HuH-7 (cell line): ENCODE measurements around the gene FAM174A.
"Not testable (repeated sequence)": the region's sequence is repeated elsewhere in the genome, so short reads cannot be mapped to it uniquely, and the experiment has no call there.

Experiments used
- DNase-seq: peaks from one replicate; pipeline ENCODE4 v3.0.0; 2011; ENCODE audit warnings: low spot score

FAM174A gene

DNA sequence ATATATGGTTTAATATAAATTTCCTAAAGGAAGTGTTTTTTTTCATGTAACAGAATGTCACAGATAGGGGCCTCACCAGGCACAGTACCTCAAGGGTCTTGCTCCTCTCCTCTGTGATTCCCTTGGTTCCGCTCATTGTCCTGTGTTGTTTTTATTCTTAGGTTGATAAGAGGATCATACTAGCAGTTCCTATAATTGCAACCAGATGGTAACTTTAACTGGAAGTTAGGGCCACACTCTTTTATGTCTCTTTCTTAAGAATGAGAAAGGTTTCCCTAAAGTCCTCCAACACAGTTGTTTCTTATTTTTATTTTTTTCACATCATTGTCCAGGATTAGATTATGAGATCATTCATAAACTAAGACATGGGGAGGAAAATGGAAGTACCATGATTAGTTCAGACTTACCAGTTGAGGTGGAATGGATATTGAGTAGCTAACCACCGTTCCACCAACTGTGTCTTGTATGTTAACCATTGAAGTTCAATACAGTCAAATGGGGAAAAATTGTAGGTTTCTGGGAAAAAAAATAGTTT, 41.1 kb downstream of the FAM174A start:
- DNase-seq: no peak

GRCh38 chr5:100577506-100577905, 42.3 kb downstream of the FAM174A start:
- DNase-seq: no peak

GRCh38 chr5:100584069-100584468, 48.9 kb downstream of the FAM174A start:
- no peak for DNase-seq

DNA sequence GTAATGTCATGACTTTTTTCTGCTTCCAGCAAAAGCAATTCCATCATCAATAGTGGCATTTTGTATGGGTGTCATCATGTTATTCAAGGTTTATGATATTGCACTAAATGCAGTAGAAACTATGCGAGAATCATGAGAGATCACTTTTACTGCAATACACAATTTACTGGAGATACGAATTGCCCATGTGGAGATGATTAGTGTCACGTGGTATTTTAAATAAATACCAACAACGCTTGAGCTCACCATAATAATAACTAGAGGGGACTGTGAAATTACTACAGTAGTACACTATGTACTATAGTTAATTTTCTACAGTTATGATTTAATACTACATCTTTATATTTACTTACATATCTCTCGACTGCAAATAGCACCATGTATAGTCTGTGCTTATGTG, 49.7 kb downstream of the FAM174A start:
- DNase-seq: no peak

DNA sequence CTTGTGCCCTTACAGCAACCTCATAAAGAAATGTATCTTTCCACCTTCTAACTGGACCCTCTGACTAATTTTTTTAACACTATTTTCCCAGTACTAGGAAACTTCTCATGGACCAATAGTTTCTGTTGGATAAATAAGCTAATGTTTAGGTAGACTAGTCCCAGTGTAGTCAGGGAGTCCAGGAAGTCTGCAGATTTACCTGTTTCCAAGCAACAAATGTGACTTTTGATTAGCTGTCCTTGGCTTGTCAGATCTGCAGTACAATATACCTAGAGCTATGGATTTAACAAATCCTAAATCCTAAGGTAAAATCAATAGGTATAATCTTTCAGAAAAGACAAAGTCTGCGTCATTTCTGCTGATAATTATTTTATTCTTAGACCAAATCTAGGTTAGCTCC, 55.7 kb downstream of the FAM174A start:
- DNase-seq: no peak

DNA sequence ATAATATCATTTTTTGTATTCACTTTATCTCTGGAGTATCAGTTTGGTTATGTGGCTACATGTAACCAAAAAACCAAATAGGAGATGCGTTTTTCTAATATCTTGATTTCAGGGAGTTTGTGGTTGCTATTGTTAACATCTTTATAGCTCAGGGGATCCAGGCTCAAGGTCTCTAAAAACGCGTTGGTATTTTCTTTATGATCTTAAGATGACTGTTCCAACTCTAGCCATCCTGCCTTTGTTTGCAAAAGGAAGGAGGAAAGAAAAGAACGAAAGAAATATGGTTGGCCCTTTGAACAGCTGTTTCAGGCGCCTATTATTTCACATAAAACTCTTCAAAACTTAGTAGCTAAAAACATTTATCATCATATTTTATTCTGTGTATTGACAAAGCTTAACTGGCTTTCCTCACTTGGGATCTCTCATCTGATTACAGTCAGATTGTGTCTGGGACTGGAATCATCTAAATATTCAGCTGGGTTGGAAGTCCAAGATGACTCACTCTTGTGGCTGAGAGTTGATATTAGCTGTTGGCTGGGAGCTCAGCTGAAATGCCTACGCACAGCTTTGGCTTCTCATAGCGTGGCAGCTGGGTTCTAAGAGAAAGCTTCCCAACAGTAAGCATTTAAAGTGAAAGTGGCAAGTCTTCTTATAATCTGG, 60.1 kb downstream of the FAM174A start:
- DNase-seq: no peak

DNA sequence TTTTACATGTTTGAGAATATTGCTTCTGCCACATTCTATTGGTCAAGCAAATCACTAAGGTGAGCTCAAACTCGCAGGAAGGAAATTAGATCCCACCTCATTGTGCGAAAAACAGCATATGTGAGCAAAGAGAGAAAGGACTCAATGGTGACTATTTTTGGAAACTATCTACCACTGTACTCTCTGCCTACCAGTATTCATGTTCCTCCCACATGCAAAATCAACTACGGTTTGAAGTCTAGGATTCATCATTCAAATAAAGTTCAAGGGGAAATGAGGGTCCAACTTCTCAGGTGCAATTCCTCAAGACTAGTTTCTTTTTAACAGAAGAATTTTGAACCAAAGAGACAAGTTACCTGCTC, 60.6 kb downstream of the FAM174A start:
- no peak for DNase-seq

- no peak for DNase-seq
Observed at GRCh38 chr5:100598446-100598845, 63.3 kb downstream of the FAM174A start.

- DNase-seq: no peak
Observed at GRCh38 chr5:100600298-100600994, 65.3 kb downstream of the FAM174A start.

DNA sequence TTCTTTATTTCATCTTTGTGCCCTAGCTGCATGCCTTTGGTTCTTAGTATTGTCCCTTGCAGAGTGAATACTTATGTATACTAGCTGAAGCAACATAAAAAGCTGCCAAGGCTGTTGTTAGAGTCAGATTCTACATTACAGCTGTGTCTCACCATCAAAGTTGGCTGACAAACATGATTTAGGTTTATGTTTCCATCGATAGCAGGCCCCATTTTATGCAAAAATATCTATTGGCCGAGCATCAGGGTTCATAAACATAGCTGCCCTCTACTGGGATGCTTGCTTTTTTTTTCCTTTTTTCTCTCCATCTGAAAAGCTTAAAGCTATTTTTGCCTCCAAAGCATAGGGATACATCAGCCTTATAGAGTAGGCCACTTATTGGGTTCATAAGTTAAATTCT, 68.0 kb downstream of the FAM174A start:
- DNase-seq: no peak

GRCh38 chr5:100604021-100604420, 68.8 kb downstream of the FAM174A start:
- DNase-seq: not testable (repeated sequence)

DNA sequence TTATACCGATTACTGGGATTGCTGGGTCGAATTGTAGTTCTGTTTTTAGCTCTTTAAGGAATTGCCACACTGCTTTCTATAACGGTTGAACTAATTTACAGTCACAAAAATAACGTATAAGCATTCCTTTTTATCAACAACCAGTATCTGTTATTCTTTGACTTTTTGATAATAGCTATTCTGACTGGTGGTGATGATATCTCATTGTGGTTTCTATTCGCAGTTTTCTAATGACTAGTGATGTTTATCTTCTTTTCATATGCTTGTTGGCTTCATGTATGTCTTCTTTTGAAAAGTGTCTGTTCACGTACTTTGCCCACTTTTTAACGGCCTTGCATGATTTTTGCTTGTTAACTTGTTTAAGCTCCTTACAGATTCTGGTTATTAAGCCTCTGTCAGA, 74.4 kb downstream of the FAM174A start:
- no peak for DNase-seq

GRCh38 chr5:100614308-100614707, 79.1 kb downstream of the FAM174A start:
- DNase-seq: no peak

DNA sequence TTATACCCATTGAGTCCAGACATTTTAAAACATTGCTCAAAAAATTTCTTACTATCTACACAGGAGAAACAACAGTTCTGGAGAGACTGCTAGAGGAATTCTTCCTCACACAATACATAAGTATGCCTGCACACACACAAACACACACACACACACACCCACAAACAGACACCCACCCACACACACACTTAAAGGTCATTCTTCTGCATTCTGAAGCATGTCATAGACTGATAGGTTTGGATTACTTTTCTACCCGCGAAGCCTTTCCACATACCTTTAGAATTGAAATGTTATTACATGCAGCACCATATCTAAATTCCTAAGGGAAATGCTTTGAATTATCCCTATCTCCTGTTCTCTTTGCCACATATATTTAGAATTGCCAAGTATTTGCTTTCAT, 80.2 kb downstream of the FAM174A start:
- no peak for DNase-seq

GRCh38 chr5:100616291-100616690, 81.1 kb downstream of the FAM174A start:
- DNase-seq: no peak

- no peak for DNase-seq
Observed at GRCh38 chr5:100616981-100617380, 81.8 kb downstream of the FAM174A start.

- no peak for DNase-seq
Observed at GRCh38 chr5:100623719-100624118, 88.5 kb downstream of the FAM174A start.

GRCh38 chr5:100634937-100635534, 99.9 kb downstream of the FAM174A start:
- no peak for DNase-seq
